Measurements from ENCODE around the gene KCNS1. TPM values are rescaled to one million over a fixed set of nuclear protein-coding genes. Genes with fewer than 3 reads are reported as not detected.

Gene KCNS1
- total and polyA plus RNA-seq, 2 donors (not counting 1 experiment from before 2014, with no cell fraction given), result 0.33 to 0.50 TPM

GRCh38 chr20:45047581-45048119, 53.3 kb downstream of the KCNS1 start:
- Histone ChIP-seq H3K27ac (ENCODE audit: insufficient read depth, low read length) (no peak overlapping the region), H3K4me3 (replicated peaks in 1 of 4; ENCODE audit: control extremely low read depth in 1 of 4, insufficient read depth in 1 of 4, low read depth in 3 of 4, low read length in 4 of 4) (no peak overlapping the region), H2AFZ (ENCODE audit: low read length) (no peak overlapping the region), H3K4me1 (ENCODE audit: control insufficient read depth, extremely low read depth, insufficient read depth, low read length) (no peaks in the 10 kb centered on the region), H3K9ac (ENCODE audit: insufficient read depth, low read length) (no peak overlapping the region), H3K9me3 (ENCODE audit: control insufficient read depth, insufficient read depth, low read depth, low read length) (no peaks in the 10 kb centered on the region), H3K4me2 (ENCODE audit: extremely low read depth, insufficient read depth, low read length) (no peak overlapping the region), H3K79me2 (ENCODE audit: control insufficient read depth, insufficient read depth, low read length) (no peaks in the 10 kb centered on the region), H3K36me3 (ENCODE audit: control insufficient read depth, insufficient read depth, low read length) (no peaks in the 10 kb centered on the region), H4K20me1 (ENCODE audit: control insufficient read depth, extremely low read depth, insufficient read depth, low read length) (no peaks in the 10 kb centered on the region), H3K27me3 (ENCODE audit: control insufficient read depth, insufficient read depth, low read length) (no peaks in the 10 kb centered on the region)
- DNase-seq (ENCODE audit: low read depth in 2 of 2), result no peak
- no peak for TF ChIP-seq CTCF (conservative IDR thresholded peaks at IDR 0.05 in 1 of 2, IDR thresholded peaks at IDR 0.05 in 1 of 2; ENCODE audit: low read depth in 1 of 2, low read length in 2 of 2)
- no peak for TF ChIP-seq EZH2 (IDR thresholded peaks at IDR 0.05; ENCODE audit: low read length, missing control alignments)

- no peak overlapping the region for H2AFZ ChIP-seq (ENCODE audit: low read length)
- no peak for DNase-seq (ENCODE audit: low read depth in 2 of 2)
- no peaks in the 10 kb centered on the region for H3K9me3 ChIP-seq (ENCODE audit: control insufficient read depth, insufficient read depth, low read depth, low read length)
- no peaks in the 10 kb centered on the region for H3K4me1 ChIP-seq (ENCODE audit: control insufficient read depth, extremely low read depth, insufficient read depth, low read length)
- H3K27ac ChIP-seq (ENCODE audit: insufficient read depth, low read length), result no peak overlapping the region
- no peak overlapping the region for H3K4me2 ChIP-seq (ENCODE audit: extremely low read depth, insufficient read depth, low read length)
- no peaks in the 10 kb centered on the region for H3K79me2 ChIP-seq (ENCODE audit: control insufficient read depth, insufficient read depth, low read length)
- H3K36me3 ChIP-seq (ENCODE audit: control insufficient read depth, insufficient read depth, low read length), result no peaks in the 10 kb centered on the region
- no peak for TF ChIP-seq EZH2 (IDR thresholded peaks at IDR 0.05; ENCODE audit: low read length, missing control alignments)
- TF ChIP-seq CTCF (conservative IDR thresholded peaks at IDR 0.05 in 1 of 2, IDR thresholded peaks at IDR 0.05 in 1 of 2; ENCODE audit: low read depth in 1 of 2, low read length in 2 of 2), result no peak
- H3K27me3 ChIP-seq (ENCODE audit: control insufficient read depth, insufficient read depth, low read length), result no peaks in the 10 kb centered on the region
- no peak overlapping the region for H3K9ac ChIP-seq (ENCODE audit: insufficient read depth, low read length)
- no peak overlapping the region for H3K4me3 ChIP-seq (replicated peaks in 1 of 4; ENCODE audit: control extremely low read depth in 1 of 4, insufficient read depth in 1 of 4, low read depth in 3 of 4, low read length in 4 of 4)
- H4K20me1 ChIP-seq (ENCODE audit: control insufficient read depth, extremely low read depth, insufficient read depth, low read length), result no peaks in the 10 kb centered on the region
Observed at GRCh38 chr20:45044601-45045000, 56.3 kb downstream of the KCNS1 start.

GRCh38 chr20:45044084-45044573, 56.8 kb downstream of the KCNS1 start:
- Histone ChIP-seq H3K4me3 (replicated peaks in 1 of 4; ENCODE audit: control extremely low read depth in 1 of 4, insufficient read depth in 1 of 4, low read depth in 3 of 4, low read length in 4 of 4) (no peak overlapping the region), H3K4me1 (ENCODE audit: control insufficient read depth, extremely low read depth, insufficient read depth, low read length) (no peaks in the 10 kb centered on the region), H3K27me3 (ENCODE audit: control insufficient read depth, insufficient read depth, low read length) (no peaks in the 10 kb centered on the region), H3K9me3 (ENCODE audit: control insufficient read depth, insufficient read depth, low read depth, low read length) (no peaks in the 10 kb centered on the region), H3K4me2 (ENCODE audit: extremely low read depth, insufficient read depth, low read length) (no peak overlapping the region), H3K27ac (ENCODE audit: insufficient read depth, low read length) (no peak overlapping the region), H3K79me2 (ENCODE audit: control insufficient read depth, insufficient read depth, low read length) (no peaks in the 10 kb centered on the region), H3K36me3 (ENCODE audit: control insufficient read depth, insufficient read depth, low read length) (no peaks in the 10 kb centered on the region), H4K20me1 (ENCODE audit: control insufficient read depth, extremely low read depth, insufficient read depth, low read length) (no peaks in the 10 kb centered on the region), H2AFZ (ENCODE audit: low read length) (no peak overlapping the region), H3K9ac (ENCODE audit: insufficient read depth, low read length) (no peak overlapping the region)
- DNase-seq (ENCODE audit: low read depth in 2 of 2), result peak; percentile 72 to 89
- peak; percentile 90 to 96 for TF ChIP-seq CTCF (conservative IDR thresholded peaks at IDR 0.05 in 1 of 2, IDR thresholded peaks at IDR 0.05 in 1 of 2; ENCODE audit: low read depth in 1 of 2, low read length in 2 of 2)
- no peak for TF ChIP-seq EZH2 (IDR thresholded peaks at IDR 0.05; ENCODE audit: low read length, missing control alignments)

Measured in fibroblast of lung (primary cell).